Lower leg skin (tissue), 4 donors: ENCODE results near the gene GREB1L. TPM values are rescaled to one million over a fixed set of nuclear protein-coding genes. Genes with fewer than 3 reads are reported as not detected.

ENCODE experiments used
- DNase-seq, 2 donors: peaks; one replicate each; pipeline ENCODE4 v3.0.0-alpha.2; 2019; ENCODE audit warnings: low spot score in 2 of 2
- H3K4me3 ChIP-seq: fragments of 200-600 bp; sonication (generic); 2 replicates; pipeline ENCODE4 v1.5.1; 2017; ENCODE audit warnings: mild to moderate bottlenecking, low read depth; ENCODE audit not compliant: poor library complexity, severe bottlenecking
- CTCF ChIP-seq, 3 donors: fragments of 450-650 bp; IDR thresholded peaks; one replicate each; pipeline ENCODE4 v1.5.1; 2016; ENCODE audit warnings: antibody characterized with exemption in 3 of 3, mild to moderate bottlenecking in 3 of 3, moderate library complexity in 2 of 3
- POLR2A ChIP-seq, 2 donors: fragments of 450-650 bp; IDR thresholded peaks; one replicate each; pipeline ENCODE4 v1.6.1; 2016 to 2017; ENCODE audit warnings: antibody characterized with exemption in 2 of 2, mild to moderate bottlenecking in 1 of 2, moderate library complexity in 1 of 2
- WGBS, 2 donors: methylation state at CpG; one replicate each; pipeline ENCODE4 v1.1.5; 2018; 5-methylcytosine and 5-hydroxymethylcytosine counted together
- intact Hi-C: fragments of 100-400 bp; cut with DNase I; formaldehyde crosslinking; loops from one replicate; pipeline ENCODE4 v1.15.0; 2023; ENCODE audit warnings: low total_unique reads
- total RNA-seq, 4 donors: library from RNA; depleted of rRNA; stranded (reverse); fragments of >200 nt; gene quantifications; one replicate each; pipeline ENCODE4 v1.1.0, GENCODE V29; 2016

The GREB1L gene
- total RNA-seq, 4 donors from 2014 or later: 1.1 to 6.5 (median 4.0) TPM

- intact Hi-C loops: loop anchor here (10.0 kb wide), 1 partner anchor 1373 kb away; no protein-coding TSS in a partner anchor
- 89 to 93% methylated on average over 4 of the region's 4 CpGs for WGBS, 2 donors
Observed at GRCh38 chr18:21461460-21461859, 219.4 kb downstream of the GREB1L start.

GRCh38 chr18:21463718-21464117 lies 221.7 kb downstream of the GREB1L start:
- intact Hi-C loops: loop anchor here (10.0 kb wide), 1 partner anchor 1371 kb away; no protein-coding TSS in a partner anchor
- H3K4me3 ChIP-seq: no peak overlapping the region
- no peak for TF ChIP-seq CTCF (IDR thresholded peaks at IDR 0.05)
- no peak for TF ChIP-seq POLR2A (IDR thresholded peaks at IDR 0.05)
- no peak for DNase-seq
- 30 to 35% methylated on average over 3 of the region's 3 CpGs for WGBS, 2 donors

More at GRCh38 chr18:21461460-21461859, 219.4 kb downstream of the GREB1L start:
- TF ChIP-seq CTCF (IDR thresholded peaks at IDR 0.05): no peak
- TF ChIP-seq POLR2A (IDR thresholded peaks at IDR 0.05): no peak
- H3K4me3 ChIP-seq: no peak overlapping the region
- no peak for DNase-seq

- 75 to 88% methylated on average over 4 of the region's 4 CpGs for WGBS, 2 donors
- DNase-seq: no peak
- H3K4me3 ChIP-seq: no peak overlapping the region
- TF ChIP-seq CTCF (IDR thresholded peaks at IDR 0.05): no peak
- no peak for TF ChIP-seq POLR2A (IDR thresholded peaks at IDR 0.05)
- intact Hi-C loops: loop anchor here (10.0 kb wide), 1 partner anchor 1366 kb away; no protein-coding TSS in a partner anchor
Observed at GRCh38 chr18:21468514-21469164, 226.6 kb downstream of the GREB1L start.

GRCh38 chr18:21472741-21473140 lies 230.7 kb downstream of the GREB1L start:
- no peak for DNase-seq
- 86 to 94% methylated on average over 2 of the region's 2 CpGs for WGBS, 2 donors
- TF ChIP-seq CTCF (IDR thresholded peaks at IDR 0.05) (no peak), POLR2A (IDR thresholded peaks at IDR 0.05) (no peak)
- intact Hi-C loops: no loop called here
- H3K4me3 ChIP-seq: no peak overlapping the region

GRCh38 chr18:21474621-21475020 lies 232.6 kb downstream of the GREB1L start:
- WGBS, 2 donors: 91 to 93% methylated on average over 2 of the region's 2 CpGs
- intact Hi-C loops: no loop called here
- no peak for DNase-seq
- no peak overlapping the region for H3K4me3 ChIP-seq
- TF ChIP-seq CTCF (IDR thresholded peaks at IDR 0.05): no peak
- no peak for TF ChIP-seq POLR2A (IDR thresholded peaks at IDR 0.05)

GRCh38 chr18:21479721-21480120 lies 237.7 kb downstream of the GREB1L start:
- intact Hi-C loops: no loop called here
- H3K4me3 ChIP-seq: no peak overlapping the region
- no peak for DNase-seq
- TF ChIP-seq POLR2A (IDR thresholded peaks at IDR 0.05) (no peak), CTCF (IDR thresholded peaks at IDR 0.05) (no peak)
- WGBS, 2 donors: 92 to 96% methylated on average over 5 of the region's 5 CpGs
